Measurements from ENCODE around the gene NID2. TPM values are rescaled to one million over a fixed set of nuclear protein-coding genes. Genes with fewer than 3 reads are reported as not detected.

The NID2 gene
- total RNA-seq, 1 donor = 146 TPM

GRCh38 chr14:51989293-51990234, 79.3 kb downstream of the NID2 start, which contains the start of gene RTRAF:
Gene RTRAF (plus strand): TSS chr14:51989546. CDS start chr14:51989640, 94 bp downstream.
- peak within 1 kb of the TSS; percentile 88 for H3K4me3 ChIP-seq (ENCODE audit: low read depth, low read length)
- DNase-seq (ENCODE audit: low read depth) = peak; percentile 94
- no peak for TF ChIP-seq CTCF (IDR thresholded peaks at IDR 0.05; ENCODE audit: insufficient read depth, low read depth, low read length)

GRCh38 chr14:51988221-51988620, 80.6 kb downstream of the NID2 start:
- H3K4me3 ChIP-seq (ENCODE audit: low read depth, low read length) = no peak overlapping the region
- no peak for DNase-seq (ENCODE audit: low read depth)
- no peak for TF ChIP-seq CTCF (IDR thresholded peaks at IDR 0.05; ENCODE audit: insufficient read depth, low read depth, low read length)

- TF ChIP-seq CTCF (IDR thresholded peaks at IDR 0.05; ENCODE audit: insufficient read depth, low read depth, low read length) = no peak
- no peak overlapping the region for H3K4me3 ChIP-seq (ENCODE audit: low read depth, low read length)
- DNase-seq (ENCODE audit: low read depth) = no peak
Measured at GRCh38 chr14:51981218-51981854, 87.5 kb downstream of the NID2 start.

- peak; percentile 86 for DNase-seq (ENCODE audit: low read depth)
- TF ChIP-seq CTCF (IDR thresholded peaks at IDR 0.05; ENCODE audit: insufficient read depth, low read depth, low read length) = peak; percentile 90
- H3K4me3 ChIP-seq (ENCODE audit: low read depth, low read length) = no peak overlapping the region
Measured at GRCh38 chr14:51979088-51979709, 89.7 kb downstream of the NID2 start.

- H3K4me3 ChIP-seq (ENCODE audit: low read depth, low read length) = no peak overlapping the region
- DNase-seq (ENCODE audit: low read depth) = no peak
- TF ChIP-seq CTCF (IDR thresholded peaks at IDR 0.05; ENCODE audit: insufficient read depth, low read depth, low read length) = no peak
Measured at GRCh38 chr14:51978681-51979085, 90.2 kb downstream of the NID2 start.

GRCh38 chr14:51977075-51977474, 91.8 kb downstream of the NID2 start:
- H3K4me3 ChIP-seq (ENCODE audit: low read depth, low read length) = no peak overlapping the region
- TF ChIP-seq CTCF (IDR thresholded peaks at IDR 0.05; ENCODE audit: insufficient read depth, low read depth, low read length) = no peak
- DNase-seq (ENCODE audit: low read depth) = peak; percentile 57
